ENCODE measurements around the gene ATP1A1.
A peak's percentile ranks its signal among the peaks of the same experiment; 100 is the strongest.

Gene ATP1A1

DNA sequence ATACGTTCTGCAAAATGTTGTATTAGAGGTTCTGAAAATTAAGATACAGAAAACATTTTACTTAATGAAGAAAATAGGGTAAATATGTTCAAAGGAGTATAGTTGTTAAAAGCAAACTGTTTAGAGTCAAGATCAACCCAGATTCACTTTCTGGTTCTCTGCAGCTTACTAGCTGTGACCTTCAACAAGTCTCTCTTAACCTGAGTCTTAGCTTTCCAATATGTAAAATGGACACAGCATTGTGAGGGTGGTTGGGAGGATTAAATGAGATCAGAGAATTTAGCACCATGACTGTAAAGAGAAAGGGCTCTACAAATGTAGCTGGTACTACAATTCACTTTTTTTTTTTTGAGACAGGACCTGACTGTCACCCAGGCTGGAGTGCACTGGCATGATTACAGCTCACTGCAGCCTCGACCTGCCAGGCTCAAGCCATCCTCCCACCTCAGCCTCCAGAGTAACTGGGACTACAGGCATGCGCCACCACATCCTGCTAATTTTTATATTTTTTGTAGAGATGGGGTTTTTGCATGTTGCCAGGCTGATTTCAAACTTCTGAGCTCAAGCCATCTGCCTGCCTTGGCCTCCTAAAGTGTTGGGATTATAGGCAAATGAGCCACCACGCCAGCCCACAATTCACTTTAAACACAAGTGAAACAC lies 43.9 kb downstream of the ATP1A1 start:
- H3K27ac ChIP-seq (ENCODE audit: low read depth, low read length): no peak overlapping the region
- H3K4me3 ChIP-seq (ENCODE audit: low read depth in 1 of 5, low read length in 5 of 5): peak overlapping the region in 1 of 5 donors; percentile 99
- no peaks in the 10 kb centered on the region for H3K36me3 ChIP-seq (ENCODE audit: control insufficient read depth in 5 of 5, insufficient read depth in 5 of 5, low read length in 5 of 5)
- no peaks in the 10 kb centered on the region for H3K27me3 ChIP-seq (ENCODE audit: control insufficient read depth in 5 of 5, insufficient read depth in 4 of 5, low read length in 5 of 5)
- peaks cover 3 to 18% (median 17%) of the 10 kb centered on the region in 5 donors for H3K4me1 ChIP-seq (ENCODE audit: control insufficient read depth in 5 of 5, insufficient read depth in 5 of 5, low read length in 5 of 5)
- peak overlapping the region in 2 of 5 donors; percentile 19 to 91 for H3K9ac ChIP-seq (ENCODE audit: low read length in 5 of 5)
- H3K9me3 ChIP-seq (ENCODE audit: control insufficient read depth in 5 of 5, low read length in 5 of 5): no peaks in the 10 kb centered on the region

DNA sequence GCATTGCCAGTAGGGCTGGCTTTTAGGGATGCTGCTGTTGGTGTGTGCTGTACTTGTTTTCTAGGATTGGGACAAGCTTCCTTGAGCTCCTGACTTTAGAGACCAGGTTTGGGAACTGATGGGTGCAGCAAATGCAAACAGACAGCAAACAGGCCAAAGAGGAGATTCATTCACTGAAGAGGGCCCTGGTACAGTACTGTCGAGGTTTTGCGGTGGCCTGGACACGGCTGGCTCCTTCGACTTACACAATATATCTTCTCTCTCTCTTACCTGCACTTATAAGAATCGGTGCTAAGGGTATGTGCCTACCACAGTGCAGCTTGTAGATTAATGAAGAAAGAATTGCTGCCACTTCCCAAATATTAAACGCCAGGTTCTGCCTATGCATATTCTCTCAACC lies 44.6 kb downstream of the ATP1A1 start:
- H3K27ac ChIP-seq (ENCODE audit: low read depth, low read length): no peak overlapping the region

DNA sequence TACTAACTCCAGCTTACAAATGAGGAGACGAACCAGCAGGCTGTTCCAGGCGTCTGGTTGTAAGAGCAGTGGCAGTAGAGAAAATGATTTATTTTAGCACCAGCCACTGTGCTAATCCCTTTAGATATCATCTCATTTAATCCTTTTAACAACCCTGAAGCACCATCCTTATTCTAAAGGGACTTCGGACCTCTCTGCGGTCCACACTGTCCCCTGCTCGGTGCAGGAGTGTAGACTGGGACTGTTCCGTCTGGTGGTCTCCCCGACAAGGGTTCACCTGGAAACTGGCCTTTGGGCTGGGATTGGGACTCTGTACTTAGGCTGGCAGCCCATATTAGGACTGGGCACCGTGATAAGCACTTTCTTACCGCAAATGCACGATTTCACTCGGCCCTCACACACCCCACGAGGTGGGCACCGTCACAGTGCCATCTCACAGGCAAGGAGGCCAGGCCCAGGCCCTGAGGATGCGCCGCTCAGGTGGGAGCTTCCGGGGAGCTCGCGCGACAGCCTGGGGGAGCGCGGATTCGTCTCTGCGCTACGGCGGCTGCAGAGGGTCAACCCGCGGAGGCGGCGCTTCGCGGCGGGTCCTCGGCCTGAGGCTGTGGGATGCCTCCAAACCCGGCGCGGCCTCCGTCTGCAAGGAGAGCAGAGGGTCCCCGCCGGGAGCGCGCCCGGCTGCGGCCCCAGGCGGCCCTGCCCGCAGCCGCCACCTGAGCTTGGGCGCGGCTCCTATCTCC lies 45.2 kb downstream of the ATP1A1 start:
- H3K9me3 ChIP-seq (ENCODE audit: control insufficient read depth in 5 of 5, low read length in 5 of 5): no peaks in the 10 kb centered on the region
- no peaks in the 10 kb centered on the region for H3K36me3 ChIP-seq (ENCODE audit: control insufficient read depth in 5 of 5, insufficient read depth in 5 of 5, low read length in 5 of 5)
- peaks cover 3 to 18% (median 17%) of the 10 kb centered on the region in 5 donors for H3K4me1 ChIP-seq (ENCODE audit: control insufficient read depth in 5 of 5, insufficient read depth in 5 of 5, low read length in 5 of 5)
- no peak overlapping the region for H3K27ac ChIP-seq (ENCODE audit: low read depth, low read length)
- no peaks in the 10 kb centered on the region for H3K27me3 ChIP-seq (ENCODE audit: control insufficient read depth in 5 of 5, insufficient read depth in 4 of 5, low read length in 5 of 5)
- H3K9ac ChIP-seq (ENCODE audit: low read length in 5 of 5): peak overlapping the region; percentile 70 to 96 (median 91)
- H3K4me3 ChIP-seq (ENCODE audit: low read depth in 1 of 5, low read length in 5 of 5): peak overlapping the region; percentile 97 to 99 (median 98)

More for the DNA sequence above, 44.6 kb downstream of the ATP1A1 start:
- Histone ChIP-seq H3K9me3 (ENCODE audit: control insufficient read depth in 5 of 5, low read length in 5 of 5) (no peaks in the 10 kb centered on the region), H3K27me3 (ENCODE audit: control insufficient read depth in 5 of 5, insufficient read depth in 4 of 5, low read length in 5 of 5) (no peaks in the 10 kb centered on the region), H3K36me3 (ENCODE audit: control insufficient read depth in 5 of 5, insufficient read depth in 5 of 5, low read length in 5 of 5) (no peaks in the 10 kb centered on the region), H3K9ac (ENCODE audit: low read length in 5 of 5) (peak overlapping the region; percentile 70 to 96 (median 91)), H3K4me3 (ENCODE audit: low read depth in 1 of 5, low read length in 5 of 5) (peak overlapping the region; percentile 97 to 99 (median 98)), H3K4me1 (ENCODE audit: control insufficient read depth in 5 of 5, insufficient read depth in 5 of 5, low read length in 5 of 5) (peaks cover 3 to 18% (median 17%) of the 10 kb centered on the region in 5 donors)

DNA sequence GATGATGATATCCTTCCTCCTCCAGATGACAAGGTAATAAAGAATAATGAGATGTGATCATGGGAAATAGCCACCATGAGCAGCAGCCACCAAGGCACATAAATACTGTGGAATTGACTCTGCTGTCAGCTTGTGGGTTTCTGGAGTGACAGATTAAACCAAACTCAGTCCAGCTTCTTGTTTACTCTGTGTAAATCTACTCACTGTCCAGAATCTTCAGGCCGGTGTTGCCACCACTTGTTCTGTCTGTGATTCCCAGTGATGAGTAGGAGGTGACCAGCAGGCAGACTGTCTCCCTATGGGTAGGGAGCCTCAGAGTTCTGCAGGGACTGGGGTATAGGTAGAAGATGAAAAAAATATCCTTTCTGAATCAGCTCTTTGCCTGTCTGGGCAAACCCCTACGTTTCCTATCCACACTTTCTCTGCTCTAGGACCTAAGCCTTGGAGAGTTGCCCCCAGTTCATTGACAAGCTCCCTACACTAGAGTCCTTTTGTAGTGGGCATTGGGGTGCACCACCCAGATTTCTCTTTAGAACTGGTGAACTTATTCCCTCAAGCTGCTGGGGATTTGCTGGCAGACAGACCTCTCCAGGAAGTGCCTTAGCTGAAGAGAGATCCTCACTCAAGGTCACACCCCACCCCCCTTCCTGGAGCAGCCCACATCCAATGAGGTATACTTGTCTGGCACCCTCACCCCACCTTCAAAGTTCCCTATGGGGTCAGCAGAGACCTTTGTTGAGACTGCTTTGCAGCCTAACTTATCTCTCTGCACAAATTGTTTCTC lies 47.6 kb downstream of the ATP1A1 start:
- Histone ChIP-seq H3K9me3 (ENCODE audit: control insufficient read depth in 5 of 5, low read length in 5 of 5) (no peaks in the 10 kb centered on the region), H3K4me3 (ENCODE audit: low read depth in 1 of 5, low read length in 5 of 5) (no peak overlapping the region), H3K36me3 (ENCODE audit: control insufficient read depth in 5 of 5, insufficient read depth in 5 of 5, low read length in 5 of 5) (no peaks in the 10 kb centered on the region), H3K27me3 (ENCODE audit: control insufficient read depth in 5 of 5, insufficient read depth in 4 of 5, low read length in 5 of 5) (no peaks in the 10 kb centered on the region), H3K4me1 (ENCODE audit: control insufficient read depth in 5 of 5, insufficient read depth in 5 of 5, low read length in 5 of 5) (peaks cover 3 to 18% (median 17%) of the 10 kb centered on the region in 5 donors), H3K9ac (ENCODE audit: low read length in 5 of 5) (no peak overlapping the region), H3K27ac (ENCODE audit: low read depth, low read length) (no peak overlapping the region)

DNA sequence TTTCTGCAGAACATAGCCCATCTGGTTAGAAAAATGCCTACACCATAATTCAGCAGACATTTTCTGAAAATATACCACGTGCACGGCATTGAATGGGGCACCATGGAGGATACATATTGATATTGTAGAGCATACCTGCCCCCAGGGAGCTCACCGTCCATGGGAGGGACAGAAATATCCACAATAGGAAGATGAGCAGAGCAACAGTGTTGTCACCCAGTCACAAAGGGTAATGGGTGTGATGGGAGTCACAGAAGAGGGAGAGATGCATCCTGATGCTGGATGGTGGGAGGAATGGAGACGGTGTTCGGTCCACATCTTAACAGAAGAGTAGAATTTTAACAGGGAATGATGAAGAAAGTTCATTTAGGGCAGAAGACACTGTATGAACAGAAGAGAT lies 51.4 kb downstream of the ATP1A1 start:
- Histone ChIP-seq H3K4me1 (ENCODE audit: control insufficient read depth in 5 of 5, insufficient read depth in 5 of 5, low read length in 5 of 5) (no peaks in the 10 kb centered on the region), H3K27ac (ENCODE audit: low read depth, low read length) (no peak overlapping the region), H3K4me3 (ENCODE audit: low read depth in 1 of 5, low read length in 5 of 5) (no peak overlapping the region), H3K27me3 (ENCODE audit: control insufficient read depth in 5 of 5, insufficient read depth in 4 of 5, low read length in 5 of 5) (no peaks in the 10 kb centered on the region), H3K9me3 (ENCODE audit: control insufficient read depth in 5 of 5, low read length in 5 of 5) (no peaks in the 10 kb centered on the region), H3K36me3 (ENCODE audit: control insufficient read depth in 5 of 5, insufficient read depth in 5 of 5, low read length in 5 of 5) (no peaks in the 10 kb centered on the region), H3K9ac (ENCODE audit: low read length in 5 of 5) (no peak overlapping the region)

DNA sequence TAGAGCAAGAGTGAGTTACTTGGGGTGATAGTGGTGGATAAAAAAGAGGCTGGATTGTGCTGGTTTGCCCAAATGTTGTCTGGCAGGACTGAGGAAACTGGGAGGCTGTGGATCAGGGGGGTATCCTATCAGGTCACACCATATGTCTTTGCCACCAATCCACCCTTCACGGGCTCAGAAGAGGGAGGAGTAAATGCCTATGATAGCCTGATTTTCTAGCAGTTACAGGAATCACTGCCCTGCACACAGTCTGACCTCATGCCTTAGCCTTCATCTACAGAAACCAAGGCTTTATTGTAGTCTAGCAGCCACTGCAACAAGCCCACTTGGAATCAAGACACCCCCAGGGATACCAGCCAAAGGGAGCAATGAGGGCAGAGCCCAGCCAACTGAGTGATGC lies 51.8 kb downstream of the ATP1A1 start:
- H3K36me3 ChIP-seq (ENCODE audit: control insufficient read depth in 5 of 5, insufficient read depth in 5 of 5, low read length in 5 of 5): no peaks in the 10 kb centered on the region
- H3K9ac ChIP-seq (ENCODE audit: low read length in 5 of 5): no peak overlapping the region
- no peak overlapping the region for H3K27ac ChIP-seq (ENCODE audit: low read depth, low read length)
- no peaks in the 10 kb centered on the region for H3K4me1 ChIP-seq (ENCODE audit: control insufficient read depth in 5 of 5, insufficient read depth in 5 of 5, low read length in 5 of 5)
- H3K4me3 ChIP-seq (ENCODE audit: low read depth in 1 of 5, low read length in 5 of 5): no peak overlapping the region
- H3K27me3 ChIP-seq (ENCODE audit: control insufficient read depth in 5 of 5, insufficient read depth in 4 of 5, low read length in 5 of 5): no peaks in the 10 kb centered on the region
- no peaks in the 10 kb centered on the region for H3K9me3 ChIP-seq (ENCODE audit: control insufficient read depth in 5 of 5, low read length in 5 of 5)

DNA sequence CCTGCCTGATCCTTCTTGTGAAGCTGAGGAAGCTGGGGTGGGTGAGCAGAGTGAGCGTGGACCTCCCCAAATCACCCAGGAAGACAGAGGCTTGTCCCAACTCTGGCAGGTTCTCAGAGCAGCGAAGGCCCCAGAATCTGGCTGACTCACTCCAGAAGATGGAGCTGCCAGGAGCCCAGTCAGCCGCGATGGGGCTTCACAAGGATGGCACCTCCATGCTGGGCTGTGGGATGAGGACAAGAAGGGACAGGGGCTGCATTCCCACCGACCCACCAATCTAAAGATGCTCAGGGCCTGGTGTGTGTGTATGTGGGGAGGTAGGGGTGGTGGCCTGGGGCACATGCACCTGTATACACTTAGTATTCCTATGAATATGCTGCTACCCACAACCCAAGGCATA lies 52.9 kb downstream of the ATP1A1 start:
- Histone ChIP-seq H3K4me1 (ENCODE audit: control insufficient read depth in 5 of 5, insufficient read depth in 5 of 5, low read length in 5 of 5) (no peaks in the 10 kb centered on the region), H3K27ac (ENCODE audit: low read depth, low read length) (no peak overlapping the region), H3K27me3 (ENCODE audit: control insufficient read depth in 5 of 5, insufficient read depth in 4 of 5, low read length in 5 of 5) (no peaks in the 10 kb centered on the region), H3K36me3 (ENCODE audit: control insufficient read depth in 5 of 5, insufficient read depth in 5 of 5, low read length in 5 of 5) (no peaks in the 10 kb centered on the region), H3K9ac (ENCODE audit: low read length in 5 of 5) (no peak overlapping the region), H3K4me3 (ENCODE audit: low read depth in 1 of 5, low read length in 5 of 5) (no peak overlapping the region), H3K9me3 (ENCODE audit: control insufficient read depth in 5 of 5, low read length in 5 of 5) (no peaks in the 10 kb centered on the region)

DNA sequence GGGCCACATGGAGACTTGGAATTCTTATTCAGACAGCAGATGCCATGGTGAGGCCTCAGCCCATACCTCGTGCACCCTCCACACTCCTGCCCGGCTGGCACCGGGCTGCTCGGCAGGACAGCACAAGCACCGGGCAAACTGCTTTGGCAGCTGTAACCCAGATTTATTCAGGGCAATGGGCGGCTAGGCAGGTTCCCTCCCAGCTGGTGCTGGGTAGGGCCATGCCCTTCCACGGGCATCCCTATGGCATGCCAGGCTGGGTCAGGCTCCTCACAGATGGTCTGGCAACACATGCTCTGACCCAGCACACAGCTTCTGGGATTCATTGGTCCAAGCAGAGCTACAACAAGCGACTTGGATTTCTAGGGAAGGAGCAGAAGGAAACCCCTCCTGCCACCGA lies 53.4 kb downstream of the ATP1A1 start:
- H3K36me3 ChIP-seq (ENCODE audit: control insufficient read depth in 5 of 5, insufficient read depth in 5 of 5, low read length in 5 of 5): no peaks in the 10 kb centered on the region
- H3K27me3 ChIP-seq (ENCODE audit: control insufficient read depth in 5 of 5, insufficient read depth in 4 of 5, low read length in 5 of 5): no peaks in the 10 kb centered on the region
- H3K27ac ChIP-seq (ENCODE audit: low read depth, low read length): no peak overlapping the region
- H3K9me3 ChIP-seq (ENCODE audit: control insufficient read depth in 5 of 5, low read length in 5 of 5): no peaks in the 10 kb centered on the region
- no peak overlapping the region for H3K4me3 ChIP-seq (ENCODE audit: low read depth in 1 of 5, low read length in 5 of 5)
- H3K9ac ChIP-seq (ENCODE audit: low read length in 5 of 5): no peak overlapping the region
- H3K4me1 ChIP-seq (ENCODE audit: control insufficient read depth in 5 of 5, insufficient read depth in 5 of 5, low read length in 5 of 5): no peaks in the 10 kb centered on the region

DNA sequence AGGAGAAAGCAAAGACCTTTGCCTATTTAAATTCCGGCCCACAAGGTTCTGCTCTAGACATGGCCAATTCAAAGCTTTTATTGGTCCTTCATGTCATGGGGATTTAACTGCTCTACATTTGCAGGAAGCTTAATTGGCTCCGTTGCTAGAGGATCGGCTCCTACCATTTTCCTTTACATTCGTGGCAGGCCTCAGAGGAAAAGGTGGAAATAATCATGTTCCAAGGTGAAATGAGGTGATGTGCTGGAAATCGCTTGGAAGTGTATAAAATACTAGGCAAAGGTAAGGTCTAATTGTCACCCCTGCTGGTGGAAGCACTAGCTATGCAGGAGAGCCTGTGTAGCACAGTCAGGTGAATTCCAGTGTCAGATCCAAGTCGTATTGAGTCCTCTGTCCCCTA lies 55.5 kb downstream of the ATP1A1 start:
- H3K27ac ChIP-seq (ENCODE audit: low read depth, low read length): no peak overlapping the region
- H3K4me1 ChIP-seq (ENCODE audit: control insufficient read depth in 5 of 5, insufficient read depth in 5 of 5, low read length in 5 of 5): peaks cover 0 to 10% (median 6%) of the 10 kb centered on the region in 5 donors
- no peaks in the 10 kb centered on the region for H3K27me3 ChIP-seq (ENCODE audit: control insufficient read depth in 5 of 5, insufficient read depth in 4 of 5, low read length in 5 of 5)
- no peaks in the 10 kb centered on the region for H3K9me3 ChIP-seq (ENCODE audit: control insufficient read depth in 5 of 5, low read length in 5 of 5)
- H3K36me3 ChIP-seq (ENCODE audit: control insufficient read depth in 5 of 5, insufficient read depth in 5 of 5, low read length in 5 of 5): no peaks in the 10 kb centered on the region
- no peak overlapping the region for H3K9ac ChIP-seq (ENCODE audit: low read length in 5 of 5)
- no peak overlapping the region for H3K4me3 ChIP-seq (ENCODE audit: low read depth in 1 of 5, low read length in 5 of 5)
